Stimulated activated naive CD8-positive, alpha-beta T cell treated with anti-CD3 and anti-CD28 coated beads, Interleukin-15, amount 100 ng/mL, for 72 hours (primary cell): ENCODE results near the gene OGG1.

Source experiments
- ATAC-seq: fragments of 150-1000 bp; cut with Tn5 transposase; 2 replicates; pipeline ENCODE4 v1.10.0; 2021; ENCODE audit warnings: mild to moderate bottlenecking, moderate library complexity
- DNase-seq, 2 donors: peaks; one replicate each; pipeline ENCODE4 v3.0.0; 2021 to 2022
- H3K27ac Mint-ChIP-seq, 2 donors: one replicate each; pipeline ENCODE4 v1.8.0; 2022; ENCODE audit warnings: mild to moderate bottlenecking in 2 of 2, mixed read lengths in 2 of 2, moderate library complexity in 2 of 2
- H3K27me3 Mint-ChIP-seq: one replicate; pipeline ENCODE4 v1.8.0; 2022; ENCODE audit warnings: mixed read lengths
- H3K4me1 Mint-ChIP-seq: one replicate; pipeline ENCODE4 v1.8.0; 2022; ENCODE audit warnings: mild to moderate bottlenecking, mixed read lengths
- H3K4me3 Mint-ChIP-seq, 2 donors: one replicate each; pipeline ENCODE4 v1.8.0; 2022; ENCODE audit warnings: mild to moderate bottlenecking in 2 of 2, mixed read lengths in 2 of 2, moderate library complexity in 1 of 2
- H3K9me3 Mint-ChIP-seq, 2 donors: one replicate each; pipeline ENCODE4 v1.8.0; 2022; ENCODE audit warnings: mixed read lengths in 2 of 2

Gene OGG1

GRCh38 chr3:9804996-9805395, 55.2 kb downstream of the OGG1 start:
- Mint-ChIP-seq H3K9me3 (no peaks in the 10 kb centered on the region), H3K4me1 (peaks cover 48% of the 10 kb centered on the region), H3K27me3 (no peaks in the 10 kb centered on the region), H3K27ac (no peak overlapping the region), H3K4me3 (no peak overlapping the region)
- DNase-seq: no peak
- no peak for ATAC-seq

GRCh38 chr3:9806137-9806536, 56.4 kb downstream of the OGG1 start:
- H3K4me1 Mint-ChIP-seq: peaks cover 58% of the 10 kb centered on the region
- no peaks in the 10 kb centered on the region for H3K9me3 Mint-ChIP-seq
- ATAC-seq (no peak), DNase-seq (no peak)
- H3K27ac Mint-ChIP-seq: no peak overlapping the region
- H3K4me3 Mint-ChIP-seq: no peak overlapping the region
- H3K27me3 Mint-ChIP-seq: no peaks in the 10 kb centered on the region
